Gastrocnemius medialis (tissue), 4 donors: ENCODE results near the gene KIF7. TPM values are rescaled to one million over a fixed set of nuclear protein-coding genes. Genes with fewer than 3 reads are reported as not detected.

Experiments used
- ATAC-seq, 2 donors: fragments of 150-250 bp; one replicate each; pipeline ENCODE4 v1.9.1; 2016
- DNase-seq, 2 donors: peaks; one replicate each; pipeline ENCODE4 v3.0.0-alpha.2; 2019
- H3K27ac ChIP-seq, 4 donors: fragments of 200-600 bp; sonication (generic); 1 replicate in 1 of 4; 2 replicates in 3 of 4; pipeline ENCODE4 v1.5.1; 2016 to 2018; ENCODE audit warnings: mild to moderate bottlenecking in 2 of 4, moderate library complexity in 1 of 4
- H3K27me3 ChIP-seq, 3 donors: fragments of 200-600 bp; sonication (generic) in 2 of 3; 1 replicate in 1 of 3; 2 replicates in 2 of 3; pipeline versions ENCODE4 v1.5.1 to v1.6.0; 2016 to 2019; ENCODE audit warnings: mild to moderate bottlenecking in 1 of 3, moderate library complexity in 1 of 3
- H3K36me3 ChIP-seq, 2 donors: fragments of 200-600 bp; sonication (generic) in 1 of 2; one replicate each; pipeline ENCODE4 v1.5.1; 2017 to 2018
- H3K4me1 ChIP-seq, 2 donors: fragments of 200-600 bp; sonication (generic) in 1 of 2; one replicate each; pipeline ENCODE4 v1.5.1; 2016 to 2017; ENCODE audit warnings: mild to moderate bottlenecking in 2 of 2
- H3K4me3 ChIP-seq, 4 donors: fragments of 200-600 bp; sonication (generic) in 3 of 4; 1 replicate in 1 of 4; 2 replicates in 3 of 4; pipeline ENCODE4 v1.5.1; 2016 to 2019; ENCODE audit warnings: mild to moderate bottlenecking in 2 of 4
- H3K9me3 ChIP-seq, 3 donors: fragments of 200-600 bp; sonication (generic) in 2 of 3; 1 replicate in 1 of 3; 2 replicates in 2 of 3; pipeline ENCODE4 v1.5.1; 2016 to 2019
- POLR2A ChIP-seq, 2 donors: fragments of 450-650 bp; IDR thresholded peaks; one replicate each; pipeline ENCODE4 v1.6.1; 2017; ENCODE audit warnings: antibody characterized with exemption in 2 of 2, mild to moderate bottlenecking in 2 of 2, moderate library complexity in 2 of 2
- in situ Hi-C, 4 donors: fragments of 200-750 bp; cut with MboI; loops; one replicate each; pipeline versions ENCODE4 v1.15.0 to v1.8.0; 2017; ENCODE audit warnings: low sequenced_read_pairs in 4 of 4
- intact Hi-C: fragments of 100-400 bp; cut with DNase I; formaldehyde crosslinking; loops from one replicate; pipeline ENCODE4 v1.15.1; 2023; ENCODE audit warnings: low total_unique reads
- total RNA-seq, 4 donors: library from RNA; depleted of rRNA; stranded (reverse); fragments of >200 nt; gene quantifications; one replicate each; pipeline versions ENCODE4 v1.1.0 to v1.2.3, GENCODE V29; 2016
- TF ChIP-seq, protein P1 (sequence below), 5 experiments: fragments of 450-650 bp in 3 of 5; fragments of 200-600 bp in 2 of 5; sonication (generic) in 2 of 5; IDR thresholded peaks in 4 of 5; conservative IDR thresholded peaks in 1 of 5; 1 replicate in 4 of 5; 2 replicates in 1 of 5; pipeline ENCODE4 v1.5.1; 2016 to 2019; ENCODE audit warnings: antibody characterized with exemption in 5 of 5, mild to moderate bottlenecking in 3 of 5, moderate library complexity in 3 of 5

The KIF7 gene
- total RNA-seq, 4 donors from 2014 or later, result 0.19 to 0.66 (median 0.61) TPM

DNA sequence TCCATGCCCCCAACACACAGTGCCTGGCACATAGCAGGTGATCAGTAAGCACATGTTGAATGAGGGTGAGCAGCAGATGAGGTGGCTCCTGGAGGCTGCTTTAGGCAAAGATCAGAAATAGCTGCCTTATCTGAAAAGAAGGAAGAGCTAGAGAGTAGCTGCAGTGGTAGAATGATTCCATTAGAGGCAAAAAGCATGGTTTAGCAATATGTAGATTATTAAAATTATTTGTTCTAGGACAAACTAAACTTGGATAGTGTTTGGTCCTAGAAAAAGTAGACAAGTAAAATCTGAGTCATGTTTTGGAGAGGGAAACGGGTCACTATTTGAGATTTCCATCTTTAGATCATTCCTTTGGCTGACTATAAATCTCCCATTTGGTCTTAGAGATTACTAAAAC is 32.1 kb downstream of the KIF7 start:
- Histone ChIP-seq H3K9me3 (no peaks in the 10 kb centered on the region), H3K4me3 (no peak overlapping the region), H3K4me1 (no peaks in the 10 kb centered on the region), H3K36me3 (no peaks in the 10 kb centered on the region), H3K27ac (no peak overlapping the region), H3K27me3 (no peaks in the 10 kb centered on the region)
- no peak for DNase-seq
- in situ Hi-C loops (no loop called here), intact Hi-C loops (no loop called here)
- no peak for ATAC-seq
- TF ChIP-seq, protein P1, sequence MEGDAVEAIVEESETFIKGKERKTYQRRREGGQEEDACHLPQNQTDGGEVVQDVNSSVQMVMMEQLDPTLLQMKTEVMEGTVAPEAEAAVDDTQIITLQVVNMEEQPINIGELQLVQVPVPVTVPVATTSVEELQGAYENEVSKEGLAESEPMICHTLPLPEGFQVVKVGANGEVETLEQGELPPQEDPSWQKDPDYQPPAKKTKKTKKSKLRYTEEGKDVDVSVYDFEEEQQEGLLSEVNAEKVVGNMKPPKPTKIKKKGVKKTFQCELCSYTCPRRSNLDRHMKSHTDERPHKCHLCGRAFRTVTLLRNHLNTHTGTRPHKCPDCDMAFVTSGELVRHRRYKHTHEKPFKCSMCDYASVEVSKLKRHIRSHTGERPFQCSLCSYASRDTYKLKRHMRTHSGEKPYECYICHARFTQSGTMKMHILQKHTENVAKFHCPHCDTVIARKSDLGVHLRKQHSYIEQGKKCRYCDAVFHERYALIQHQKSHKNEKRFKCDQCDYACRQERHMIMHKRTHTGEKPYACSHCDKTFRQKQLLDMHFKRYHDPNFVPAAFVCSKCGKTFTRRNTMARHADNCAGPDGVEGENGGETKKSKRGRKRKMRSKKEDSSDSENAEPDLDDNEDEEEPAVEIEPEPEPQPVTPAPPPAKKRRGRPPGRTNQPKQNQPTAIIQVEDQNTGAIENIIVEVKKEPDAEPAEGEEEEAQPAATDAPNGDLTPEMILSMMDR (IDR thresholded peaks at IDR 0.05 in 4 of 5, conservative IDR thresholded peaks at IDR 0.05 in 1 of 5), result no peak
- TF ChIP-seq POLR2A (IDR thresholded peaks at IDR 0.05), result no peak

DNA sequence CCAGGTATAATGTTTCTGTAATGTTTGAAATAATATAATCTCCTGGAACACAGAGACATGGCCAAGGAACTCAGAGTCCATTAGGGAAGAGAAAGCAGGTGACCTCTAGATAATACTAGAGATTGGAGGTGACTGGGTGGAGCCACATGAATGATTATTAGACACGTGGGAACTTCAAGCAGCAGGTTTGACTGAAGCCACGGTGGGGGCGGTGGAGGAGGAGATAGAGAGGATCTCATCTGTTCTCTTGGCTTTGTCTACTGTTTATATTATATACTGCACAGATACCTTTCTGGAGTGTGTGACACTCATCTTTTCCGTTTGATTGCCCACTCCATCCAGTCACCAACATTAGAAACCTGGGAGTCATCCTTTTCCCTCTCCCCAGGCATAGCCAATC is 33.7 kb downstream of the KIF7 start:
- no peak overlapping the region for H3K4me3 ChIP-seq
- H3K27me3 ChIP-seq, result no peaks in the 10 kb centered on the region
- no peak for ATAC-seq
- no peaks in the 10 kb centered on the region for H3K4me1 ChIP-seq
- no peak overlapping the region for H3K27ac ChIP-seq
- no peaks in the 10 kb centered on the region for H3K9me3 ChIP-seq
- intact Hi-C loops, result no loop called here
- TF ChIP-seq, protein P1 (IDR thresholded peaks at IDR 0.05 in 4 of 5, conservative IDR thresholded peaks at IDR 0.05 in 1 of 5), result no peak
- no peak for TF ChIP-seq POLR2A (IDR thresholded peaks at IDR 0.05)
- DNase-seq, result no peak
- in situ Hi-C loops, result no loop called here
- H3K36me3 ChIP-seq, result no peaks in the 10 kb centered on the region

DNA sequence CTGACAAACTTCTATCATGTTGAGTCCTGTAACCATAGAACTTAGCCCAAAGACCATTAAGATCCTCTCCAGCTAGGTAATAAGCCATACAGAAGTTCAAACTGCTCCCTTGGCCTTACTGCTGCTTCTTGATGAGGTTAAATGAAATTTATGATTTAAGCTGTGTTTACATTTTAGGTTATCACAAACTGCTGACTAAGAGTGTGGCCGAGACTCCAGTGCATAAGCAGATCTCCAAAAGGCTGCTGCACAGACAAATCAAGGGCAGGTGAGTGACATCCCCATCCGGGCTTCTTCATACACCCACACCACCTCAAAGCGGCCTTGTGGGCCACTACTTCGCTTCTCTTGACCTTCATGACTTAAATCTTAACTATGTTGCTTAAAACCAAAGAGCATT is 39.0 kb downstream of the KIF7 start:
- intact Hi-C loops, result no loop called here
- Histone ChIP-seq H3K4me1 (no peaks in the 10 kb centered on the region), H3K27ac (no peak overlapping the region), H3K4me3 (no peak overlapping the region), H3K36me3 (no peaks in the 10 kb centered on the region), H3K27me3 (no peaks in the 10 kb centered on the region), H3K9me3 (peaks cover 0 to 7% (median 0%) of the 10 kb centered on the region in 3 donors)
- ATAC-seq, result no peak
- DNase-seq, result no peak
- in situ Hi-C loops, result no loop called here
- TF ChIP-seq POLR2A (IDR thresholded peaks at IDR 0.05), result no peak

DNA sequence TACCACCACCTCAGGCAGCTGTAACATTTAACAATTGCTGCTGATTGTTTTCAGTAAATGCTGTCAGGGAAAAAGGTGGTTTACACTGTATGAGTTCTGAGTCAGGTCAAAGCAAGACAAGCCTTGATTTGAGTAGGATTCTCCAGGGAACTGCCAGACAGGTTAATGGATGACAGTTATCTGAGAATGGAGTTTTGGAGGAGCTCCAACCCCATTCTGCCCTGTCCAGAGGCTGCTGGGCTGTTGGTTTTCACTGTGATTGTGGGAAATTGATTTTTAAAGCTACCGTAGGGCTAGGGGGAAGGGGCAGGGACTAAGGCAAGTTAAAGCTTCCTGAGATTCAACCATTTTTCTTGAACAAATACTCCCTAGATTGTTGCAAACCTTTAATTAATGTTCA is 40.1 kb downstream of the KIF7 start:
- TF ChIP-seq POLR2A (IDR thresholded peaks at IDR 0.05), result no peak
- TF ChIP-seq, protein P1 (IDR thresholded peaks at IDR 0.05 in 4 of 5, conservative IDR thresholded peaks at IDR 0.05 in 1 of 5), result no peak
- DNase-seq, result no peak
- no peak overlapping the region for H3K27ac ChIP-seq
- in situ Hi-C loops (no loop called here), intact Hi-C loops (no loop called here)
- H3K27me3 ChIP-seq, result no peaks in the 10 kb centered on the region
- H3K4me3 ChIP-seq, result no peak overlapping the region
- H3K36me3 ChIP-seq, result no peaks in the 10 kb centered on the region
- H3K4me1 ChIP-seq, result no peaks in the 10 kb centered on the region
- ATAC-seq, result no peak
- peaks cover 0 to 7% (median 0%) of the 10 kb centered on the region in 3 donors for H3K9me3 ChIP-seq

DNA sequence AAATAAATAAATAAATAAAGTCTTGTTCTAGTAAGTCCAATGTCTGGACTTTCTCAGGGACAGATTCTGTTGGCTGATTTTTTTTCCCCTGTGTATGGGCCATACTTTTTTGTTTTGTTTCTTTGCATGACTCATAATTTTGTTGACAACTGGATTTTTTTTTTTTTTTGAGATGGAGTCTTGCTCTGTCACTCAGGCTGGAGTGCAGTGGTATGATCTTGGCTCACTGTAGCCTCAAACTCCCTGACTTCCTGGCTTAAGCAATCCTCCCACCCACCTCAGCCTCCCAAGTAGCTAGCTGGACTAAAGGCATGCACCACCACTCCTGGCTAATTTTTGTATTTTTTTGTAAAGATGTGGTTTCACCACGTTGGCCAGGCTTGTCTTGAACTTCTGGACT is 41.1 kb downstream of the KIF7 start:
- Histone ChIP-seq H3K27me3 (no peaks in the 10 kb centered on the region), H3K4me3 (no peak overlapping the region), H3K4me1 (no peaks in the 10 kb centered on the region), H3K9me3 (peaks cover 0 to 7% (median 0%) of the 10 kb centered on the region in 3 donors), H3K27ac (no peak overlapping the region), H3K36me3 (no peaks in the 10 kb centered on the region)
- no peak for ATAC-seq
- in situ Hi-C loops (no loop called here), intact Hi-C loops (no loop called here)
- DNase-seq, result no peak
- TF ChIP-seq, protein P1 (IDR thresholded peaks at IDR 0.05 in 4 of 5, conservative IDR thresholded peaks at IDR 0.05 in 1 of 5), result no peak
- TF ChIP-seq POLR2A (IDR thresholded peaks at IDR 0.05), result no peak
